IMR-90 (cell line): ENCODE data around the gene TSNAXIP1. TPM values are rescaled to one million over a fixed set of nuclear protein-coding genes. Genes with fewer than 3 reads are reported as not detected.

ENCODE experiments used
- ATAC-seq: fragments of 200-7000 bp; cut with Tn5 transposase; 2 replicates; pipeline ENCODE4 v1.9.1; 2020; ENCODE audit warnings: low read depth, mild to moderate bottlenecking, moderate library complexity
- BruUV-seq: library from RNA; stranded (reverse); fragments of 400-500 nt; replicated peaks from 2 replicates; lab custom pipeline; 2021; lab: Mats Ljungman, UMichigan
- CTCF ChIA-PET: fragments of 300-600 bp; formaldehyde crosslinking; extraction: SDS; loops from one replicate; lab custom pipeline; 2021; ENCODE audit warnings: antibody characterized with exemption; lab: Yijun Ruan, JAX
- POLR2A ChIA-PET: fragments of 300-600 bp; sonication (Branson Sonifier 250); formaldehyde crosslinking; loops from one replicate; lab custom pipeline; 2022; ENCODE audit warnings: antibody characterized with exemption; ENCODE audit not compliant: unreplicated experiment; lab: Charles Lee
- DNase-seq: peaks from one replicate; pipeline ENCODE4 v3.0.0; 2013
- H2AFZ ChIP-seq: replicated peaks from 2 replicates; pipeline ENCODE3; 2013; ENCODE audit warnings: low read length, mild to moderate bottlenecking; ENCODE audit not compliant: poor library complexity
- H2AK5ac ChIP-seq: 2 replicates; pipeline ENCODE4 v1.6.1; 2013; ENCODE audit warnings: low read depth, low read length, inconsistent platforms
- H2AK9ac ChIP-seq: replicated peaks from 2 replicates; pipeline ENCODE3; 2013; ENCODE audit warnings: mild to moderate bottlenecking, low read depth, low read length, moderate library complexity; ENCODE audit not compliant: poor library complexity
- H2BK120ac ChIP-seq: 2 replicates; pipeline ENCODE4 v1.6.1; 2013; ENCODE audit warnings: low read depth, low read length, inconsistent platforms
- H2BK15ac ChIP-seq: 3 replicates; pipeline ENCODE4 v1.6.1; 2013; ENCODE audit warnings: low read depth, low read length, inconsistent platforms
- H2BK20ac ChIP-seq: 2 replicates; pipeline ENCODE4 v1.6.1; 2013; ENCODE audit warnings: low read depth, mild to moderate bottlenecking, inconsistent platforms, low read length, moderate library complexity
- H2BK5ac ChIP-seq: 2 replicates; pipeline ENCODE4 v1.6.1; 2013; ENCODE audit warnings: mild to moderate bottlenecking, low read depth, low read length, inconsistent platforms; ENCODE audit not compliant: poor library complexity, severe bottlenecking
- H3K14ac ChIP-seq: replicated peaks from 2 replicates; pipeline ENCODE4 v1.6.1; 2013; ENCODE audit warnings: low read depth, low read length, inconsistent platforms
- H3K18ac ChIP-seq: 2 replicates; pipeline ENCODE4 v1.6.1; 2013; ENCODE audit warnings: low read depth, low read length, control low read depth
- H3K23ac ChIP-seq: 2 replicates; pipeline ENCODE4 v1.6.1; 2013; ENCODE audit warnings: low read depth, low read length, inconsistent platforms
- H3K27ac ChIP-seq: 2 replicates; pipeline ENCODE4 v1.5.1; 2013; ENCODE audit warnings: mild to moderate bottlenecking, control low read depth, low read length; ENCODE audit not compliant: insufficient read depth
- H3K27me3 ChIP-seq: 2 replicates; pipeline ENCODE4 v1.6.1; 2013; ENCODE audit warnings: low read length; ENCODE audit not compliant: control insufficient read depth, insufficient read depth
- H3K36me3 ChIP-seq: 2 replicates; pipeline ENCODE4 v1.6.1; 2013; ENCODE audit warnings: low read length, mixed read lengths; ENCODE audit not compliant: control insufficient read depth, insufficient read depth
- H3K4ac ChIP-seq: 2 replicates; pipeline ENCODE4 v1.6.1; 2013; ENCODE audit warnings: low read depth, low read length, inconsistent platforms
- H3K4me1 ChIP-seq: 2 replicates; pipeline ENCODE4 v1.6.1; 2013; ENCODE audit warnings: low read length, mixed read lengths; ENCODE audit not compliant: control insufficient read depth, insufficient read depth
- H3K4me2 ChIP-seq: 2 replicates; pipeline ENCODE4 v1.6.1; 2013; ENCODE audit warnings: low read depth, mild to moderate bottlenecking, control low read depth, low read length, moderate library complexity
- H3K4me3 ChIP-seq: 2 replicates; pipeline ENCODE4 v1.5.1; 2013; ENCODE audit warnings: low read depth, mild to moderate bottlenecking, control low read depth, low read length, moderate library complexity; ENCODE audit not compliant: insufficient read depth
- H3K56ac ChIP-seq: 2 replicates; pipeline ENCODE4 v1.6.1; 2013; ENCODE audit warnings: low read length, inconsistent platforms; ENCODE audit not compliant: insufficient read depth; ENCODE audit errors: extremely low read depth
- H3K79me1 ChIP-seq, 2 experiments: 2 replicates each; pipeline ENCODE4 v1.6.1; 2013; ENCODE audit warnings: low read length in 2 of 2, inconsistent platforms in 1 of 2, low read depth in 1 of 2
- H3K9ac ChIP-seq: 2 replicates; pipeline ENCODE4 v1.6.1; 2013; ENCODE audit warnings: low read depth, low read length, control low read depth
- H3K9me1 ChIP-seq: 2 replicates; pipeline ENCODE4 v1.6.1; 2013; ENCODE audit warnings: low read length, inconsistent platforms; ENCODE audit not compliant: insufficient read depth
- H3K9me3 ChIP-seq: 2 replicates; pipeline ENCODE4 v1.6.1; 2013; ENCODE audit warnings: low read length; ENCODE audit not compliant: control insufficient read depth, insufficient read depth
- H4K20me1 ChIP-seq: 2 replicates; pipeline ENCODE4 v1.6.1; 2013; ENCODE audit warnings: low read length, inconsistent platforms; ENCODE audit not compliant: insufficient read depth
- H4K5ac ChIP-seq: 2 replicates; pipeline ENCODE4 v1.6.1; 2013; ENCODE audit warnings: mild to moderate bottlenecking, low read depth, low read length, control low read depth
- H4K8ac ChIP-seq, 2 experiments: 2 replicates each; pipeline ENCODE4 v1.6.1; 2013; ENCODE audit warnings: low read depth in 2 of 2, low read length in 2 of 2, control low read depth in 1 of 2, inconsistent platforms in 1 of 2
- H4K91ac ChIP-seq: 2 replicates; pipeline ENCODE4 v1.6.1; 2013; ENCODE audit warnings: low read depth, low read length, inconsistent platforms; ENCODE audit not compliant: insufficient read depth
- BHLHE40 ChIP-seq: fragments of 150-350 bp; IDR thresholded peaks from 2 replicates; pipeline ENCODE4 v1.6.1; 2016; ENCODE audit warnings: mild to moderate bottlenecking, low read depth, low read length
- CEBPB ChIP-seq: IDR thresholded peaks from 2 replicates; pipeline ENCODE4 v1.6.1; 2012; ENCODE audit warnings: low read depth, low read length, improper control_type of control experiment
- CHD1 ChIP-seq: IDR thresholded peaks from 2 replicates; pipeline ENCODE4 v1.6.1; 2012; ENCODE audit warnings: low read depth, low read length, improper control_type of control experiment
- CTCF ChIP-seq: conservative IDR thresholded peaks from 2 replicates; pipeline ENCODE4 v1.5.1; 2012; ENCODE audit warnings: mild to moderate bottlenecking, low read depth, low read length, improper control_type of control experiment
- ELK1 ChIP-seq: fragments of 150-350 bp; IDR thresholded peaks from 2 replicates; pipeline ENCODE4 v1.6.1; 2016; ENCODE audit warnings: low read depth, mild to moderate bottlenecking, low read length, moderate library complexity, borderline replicate concordance
- FOS ChIP-seq: fragments of 150-350 bp; IDR thresholded peaks from 2 replicates; pipeline ENCODE4 v1.6.1; 2016; ENCODE audit warnings: low read depth, low read length
- MAFK ChIP-seq: IDR thresholded peaks from 2 replicates; pipeline ENCODE4 v1.6.1; 2012; ENCODE audit warnings: low read depth, low read length, improper control_type of control experiment
- MAZ ChIP-seq: IDR thresholded peaks from 2 replicates; pipeline ENCODE4 v1.6.1; 2012; ENCODE audit warnings: low read depth, mild to moderate bottlenecking, low read length, improper control_type of control experiment, moderate library complexity, borderline replicate concordance
- MXI1 ChIP-seq: IDR thresholded peaks from 2 replicates; pipeline ENCODE4 v1.6.1; 2012; ENCODE audit warnings: low read depth, mild to moderate bottlenecking, low read length, moderate library complexity, borderline replicate concordance
- NFE2L2 ChIP-seq: fragments of 150-350 bp; IDR thresholded peaks from 2 replicates; pipeline ENCODE4 v1.6.1; 2016; ENCODE audit warnings: low read depth, mild to moderate bottlenecking, low read length
- POLR2A ChIP-seq: IDR thresholded peaks from 2 replicates; pipeline ENCODE4 v1.6.1; 2012; ENCODE audit warnings: mild to moderate bottlenecking, low read depth, low read length
- RCOR1 ChIP-seq: IDR thresholded peaks from 2 replicates; pipeline ENCODE4 v1.6.1; 2012; ENCODE audit warnings: mild to moderate bottlenecking, low read length, improper control_type of control experiment; ENCODE audit not compliant: insufficient replicate concordance
- RFX5 ChIP-seq: IDR thresholded peaks from 2 replicates; pipeline ENCODE4 v1.8.0; 2012; ENCODE audit warnings: low read depth, mild to moderate bottlenecking, low read length, moderate library complexity
- SMC3 ChIP-seq: fragments of 150-350 bp; IDR thresholded peaks from 2 replicates; pipeline ENCODE4 v1.6.1; 2016; ENCODE audit warnings: low read depth, mild to moderate bottlenecking, antibody characterized with exemption, low read length, moderate library complexity
- USF2 ChIP-seq: fragments of 150-350 bp; IDR thresholded peaks from 2 replicates; pipeline ENCODE4 v1.6.1; 2017; ENCODE audit warnings: mild to moderate bottlenecking, antibody characterized with exemption, low read length, low read depth
- WGBS, 2 experiments: methylation state at CpG; one replicate each; pipeline versions ENCODE4 v1.1.5 to v1.1.7; 2013; ENCODE audit warnings: missing lambda C conversion rate in 2 of 2; ENCODE audit not compliant: insufficient read length in 1 of 2; ENCODE audit errors: extremely low coverage in 2 of 2; 5-methylcytosine and 5-hydroxymethylcytosine counted together
- dilution Hi-C: fragments of 300-500 bp; cut with HindIII; formaldehyde crosslinking; loops from one replicate; pipeline ENCODE4 v1.14.3; 2018; ENCODE audit warnings: low sequenced_read_pairs; ENCODE audit not compliant: unreplicated experiment
- in situ Hi-C: fragments of 300-500 bp; cut with MboI; formaldehyde crosslinking; loops from 3 replicates; pipeline ENCODE4 v1.14.3; 2019; ENCODE audit warnings: low sequenced_read_pairs, inconsistent platforms, mixed read lengths
- intact Hi-C: fragments of 100-400 bp; cut with micrococcal nuclease; formaldehyde crosslinking; loops from 2 replicates; pipeline ENCODE4 v1.10.0; 2022
- polyA plus RNA-seq, 3 experiments: library from polyadenylated mRNA; depleted of rRNA; stranded (reverse); fragments of >200 nt; gene quantifications; 2 replicates each; pipeline ENCODE4 v1.2.3, GENCODE V29; 2012; ENCODE audit warnings: low replicate concordance in 1 of 3
- total RNA-seq: library from RNA; depleted of rRNA; stranded (reverse); fragments of >200 nt; gene quantifications from 2 replicates; pipeline ENCODE4 v1.2.3, GENCODE V29; 2012

TSNAXIP1 gene
- total and polyA plus RNA-seq, 2 of the 4 experiments (the other 2 are of a cell fraction), result 0.72 to 1.4 TPM

GRCh38 chr16:67825119-67825518, 18.4 kb downstream of the TSNAXIP1 start:
- no peak overlapping the region for H3K9ac ChIP-seq
- no peak for TF ChIP-seq FOS
- no peak for TF ChIP-seq SMC3
- TF ChIP-seq CTCF, result no peak
- no peak for TF ChIP-seq BHLHE40
- TF ChIP-seq USF2, result no peak
- TF ChIP-seq MAZ, result no peak
- TF ChIP-seq CHD1, result no peak
- no peak for TF ChIP-seq MAFK
- no peak for TF ChIP-seq POLR2A
- TF ChIP-seq NFE2L2, result no peak
- no peak for TF ChIP-seq MXI1
- TF ChIP-seq RCOR1, result no peak
- TF ChIP-seq ELK1, result no peak
- TF ChIP-seq RFX5, result no peak
- TF ChIP-seq CEBPB, result no peak
- H3K56ac ChIP-seq, result no peak overlapping the region
- H4K91ac ChIP-seq, result no peak overlapping the region
- H4K5ac ChIP-seq, result no peak overlapping the region
- H3K23ac ChIP-seq, result no peak overlapping the region
- H2BK15ac ChIP-seq, result no peak overlapping the region
- dilution Hi-C loops, result no loop called here
- intact Hi-C loops, result no loop called here
- H3K27ac ChIP-seq, result no peak overlapping the region
- no peak overlapping the region for H3K4ac ChIP-seq
- no peak overlapping the region for H3K14ac ChIP-seq
- DNase-seq (no peak), ATAC-seq (no peak)
- no peaks in the 10 kb centered on the region; the same call in 1 of the 2 replicates for H3K9me1 ChIP-seq
- H2AK5ac ChIP-seq, result no peak overlapping the region
- H3K4me3 ChIP-seq, result no peak overlapping the region
- no peak overlapping the region for H3K18ac ChIP-seq
- H3K4me2 ChIP-seq, result no peak overlapping the region
- no peaks in the 10 kb centered on the region for H3K79me1 ChIP-seq
- no peaks in the 10 kb centered on the region for H3K4me1 ChIP-seq
- CTCF ChIA-PET, result no interaction called here
- H3K27me3 ChIP-seq, result no peaks in the 10 kb centered on the region
- H4K20me1 ChIP-seq, result no peaks in the 10 kb centered on the region
- H4K8ac ChIP-seq, result no peak overlapping the region
- no peak overlapping the region for H2BK120ac ChIP-seq
- WGBS, 2 experiments, result 87% methylated on average over 4 of the region's 8 CpGs; no CpG with 5 or more reads in 1 of the 2 experiments
- POLR2A ChIA-PET, result no interaction called here
- no peaks in the 10 kb centered on the region for H3K9me3 ChIP-seq
- peaks cover 35% of the 10 kb centered on the region for H3K36me3 ChIP-seq
- no TSS peak for BruUV-seq
- H2AK9ac ChIP-seq, result peak overlapping the region; percentile 45
- no peak overlapping the region for H2AFZ ChIP-seq
- H2BK20ac ChIP-seq, result no peak overlapping the region
- in situ Hi-C loops, result no loop called here
- H2BK5ac ChIP-seq, result no peak overlapping the region
